K562 (cell line): ENCODE measurements around the gene YKT6. TPM values are rescaled to one million over a fixed set of nuclear protein-coding genes. Genes with fewer than 3 reads are reported as not detected.

Experiments
- ATAC-seq: fragments of 200-7000 bp; cut with Tn5 transposase; 3 replicates; pipeline ENCODE4 v1.9.1; 2020; ENCODE audit warnings: moderate library complexity
- BruUV-seq: library from RNA; stranded (reverse); fragments of 400-500 nt; replicated peaks from 2 replicates; lab custom pipeline; 2021; lab: Mats Ljungman, UMichigan
- CTCF ChIA-PET: fragments of 300-600 bp; formaldehyde crosslinking; extraction: SDS; loops from one replicate; lab custom pipeline; 2021; ENCODE audit warnings: low intra/inter-chr PET ratio; lab: Yijun Ruan, JAX
- POLR2A ChIA-PET: fragments of 300-600, 350-650 bp; sonication (Branson Sonifier 250); formaldehyde crosslinking; extraction: SDS; loops from one replicate; lab custom pipeline; 2021; ENCODE audit warnings: antibody characterized with exemption, inconsistent platforms; lab: Yijun Ruan, JAX
- DNase-seq, 4 experiments: peaks; one replicate each; pipeline versions ENCODE4 v3.0.0 to v3.0.0-alpha.2; 2011 to 2018; ENCODE audit warnings: low spot score in 3 of 4, mixed read lengths in 3 of 4; ENCODE audit errors: extremely low read depth in 1 of 4
- FAIRE-seq: peaks from 2 replicates; lab custom pipeline; 2011; peaks lifted over from hg19 to GRCh38; lab: Jason Lieb, UNC
- H2AFZ ChIP-seq: 2 replicates; pipeline ENCODE4 v1.6.0; 2011; ENCODE audit warnings: low read depth, low read length, control low read depth, inconsistent platforms
- H3K27ac ChIP-seq: fragments of 200-600 bp; 3 replicates; pipeline ENCODE4 v1.8.0; 2011; ENCODE audit warnings: low read depth, mild to moderate bottlenecking, control low read depth, inconsistent platforms, low read length, moderate library complexity, mixed read lengths; ENCODE audit errors: extremely low read depth
- H3K27me3 ChIP-seq, 2 experiments: fragments of 300-600 bp in 1 of 2; 2 replicates in 1 of 2; 3 replicates in 1 of 2; pipeline versions ENCODE4 v1.6.0 to v1.8.0; 2011; ENCODE audit warnings: inconsistent platforms in 2 of 2, low read length in 2 of 2, mild to moderate bottlenecking in 1 of 2, mixed read lengths in 1 of 2, moderate library complexity in 1 of 2; ENCODE audit not compliant: control insufficient read depth in 2 of 2, insufficient read depth in 2 of 2
- H3K36me3 ChIP-seq: fragments of 300-600 bp; 3 replicates; pipeline ENCODE4 v1.8.0; 2011; ENCODE audit warnings: mild to moderate bottlenecking, low read length, inconsistent platforms; ENCODE audit not compliant: control insufficient read depth, insufficient read depth
- H3K4me1 ChIP-seq, 2 experiments: fragments of 200-600 bp in 1 of 2; replicated peaks in 1 of 2; 2 replicates in 1 of 2; 3 replicates in 1 of 2; pipeline versions ENCODE4 v1.5.1 to v1.8.0; 2011; ENCODE audit warnings: inconsistent platforms in 2 of 2, low read length in 2 of 2, mild to moderate bottlenecking in 1 of 2, mixed read lengths in 1 of 2, moderate library complexity in 1 of 2; ENCODE audit not compliant: control insufficient read depth in 2 of 2, insufficient read depth in 2 of 2
- H3K4me2 ChIP-seq: 2 replicates; pipeline ENCODE4 v1.6.1; 2011; ENCODE audit warnings: low read length, control low read depth, inconsistent platforms, mixed read lengths; ENCODE audit not compliant: insufficient read depth
- H3K4me3 ChIP-seq: fragments of 200-600 bp; sonication (generic), shearing (Covaris generic); 2 replicates; pipeline ENCODE4 v1.5.1; 2016; ENCODE audit warnings: control low read depth, inconsistent platforms
- H3K79me2 ChIP-seq: fragments of 200-600 bp; 3 replicates; pipeline ENCODE4 v1.8.0; 2011; ENCODE audit warnings: low read length, inconsistent platforms; ENCODE audit not compliant: control insufficient read depth, insufficient read depth
- H3K9ac ChIP-seq, 2 experiments: 2 replicates each; pipeline versions ENCODE4 v1.6.0 to v1.6.1; 2011; ENCODE audit warnings: low read depth in 2 of 2, low read length in 2 of 2, control low read depth in 1 of 2, inconsistent platforms in 1 of 2, mild to moderate bottlenecking in 1 of 2, mixed read lengths in 1 of 2; ENCODE audit not compliant: insufficient read depth in 1 of 2
- H3K9me1 ChIP-seq: one replicate; pipeline ENCODE4 v1.6.0; 2011; ENCODE audit warnings: inconsistent platforms, mild to moderate bottlenecking, low read length, moderate library complexity; ENCODE audit not compliant: control insufficient read depth, insufficient read depth
- H3K9me3 ChIP-seq: replicated peaks from 2 replicates; pipeline ENCODE4 v1.5.1; 2011; ENCODE audit warnings: low read depth, low read length, inconsistent platforms; ENCODE audit not compliant: control insufficient read depth, insufficient read depth
- H4K20me1 ChIP-seq: replicated peaks from 2 replicates; pipeline ENCODE4 v1.6.1; 2011; ENCODE audit warnings: low read length, inconsistent platforms, mixed read lengths; ENCODE audit not compliant: control insufficient read depth, insufficient read depth
- NONO ChIP-seq, 2 experiments: fragments of 200-400 bp in 1 of 2; fragments of 450-650 bp in 1 of 2; formaldehyde crosslinking in 1 of 2; IDR thresholded peaks; 2 replicates each; pipeline ENCODE4 v1.6.1; 2017; ENCODE audit warnings: low read depth in 2 of 2, mild to moderate bottlenecking in 2 of 2, moderate library complexity in 2 of 2, low read length in 1 of 2
- YY1 ChIP-seq, 3 experiments: IDR thresholded peaks; 2 replicates each; pipeline ENCODE4 v1.6.1; 2011; ENCODE audit warnings: low read length in 2 of 3, mild to moderate bottlenecking in 2 of 3, moderate library complexity in 2 of 3, borderline replicate concordance in 1 of 3, control low read depth in 1 of 3, low read depth in 1 of 3; ENCODE audit not compliant: insufficient read depth in 3 of 3, insufficient replicate concordance in 2 of 3, control insufficient read depth in 1 of 3, insufficient read length in 1 of 3; ENCODE audit errors: extremely low read depth in 1 of 3
- WGBS: fragments of 100-300 bp; shearing (Covaris generic); methylation state at CpG from one replicate; pipeline ENCODE4 v1.1.6; 2016; ENCODE audit warnings: low coverage, mixed read lengths; ENCODE audit not compliant: insufficient coverage; ENCODE audit errors: missing lambda C conversion rate; 5-methylcytosine and 5-hydroxymethylcytosine counted together
- in situ Hi-C: fragments of 300-500 bp; cut with MboI; formaldehyde crosslinking; loops from 4 replicates; pipeline ENCODE4 v1.15.0; 2018; ENCODE audit warnings: inconsistent platforms, mixed read lengths
- intact Hi-C: fragments of 100-400 bp; cut with micrococcal nuclease; formaldehyde crosslinking; loops from 2 replicates; pipeline ENCODE4 v1.14.2; 2022
- polyA plus RNA-seq, 8 experiments: library from polyadenylated mRNA; depleted of rRNA in 4 of 8; stranded (reverse) in 5 of 8; unstranded in 3 of 8; fragments of >200 nt; fragmentation: Nextera tagmentation in 2 of 8; fragmentation: Illumina TruSeq in 1 of 8; extraction: Ambion mirVana in 2 of 8; extraction: Trizol in 1 of 8; gene quantifications; 2 replicates each; pipeline versions ENCODE4 v1.2.1 to v1.2.3, GENCODE V29; 2011 to 2014; ENCODE audit warnings: inconsistent platforms in 1 of 8, missing spikeins in 1 of 8
- total RNA-seq, 7 experiments: library from RNA; depleted of rRNA in 6 of 7; stranded (reverse); fragments of >200 nt in 6 of 7; fragmentation: Illumina TruSeq in 2 of 7; extraction: Trizol in 2 of 7; gene quantifications; 2 replicates each; pipeline versions ENCODE4 v1.2.1 to v1.2.3, GENCODE V29; 2011 to 2021; ENCODE audit warnings: low replicate concordance in 1 of 7
- TF ChIP-seq, protein P1 (sequence below), 2 experiments: IDR thresholded peaks in 1 of 2; conservative IDR thresholded peaks in 1 of 2; 2 replicates each; pipeline ENCODE4 v1.6.1; 2016; ENCODE audit warnings: low read depth in 2 of 2, mild to moderate bottlenecking in 1 of 2, missing compliant biosample characterization in 1 of 2, missing genetic modification characterization in 1 of 2, moderate library complexity in 1 of 2

YKT6 gene
- total and polyA plus RNA-seq, 9 of the 15 experiments (the other 6 are each of a cell fraction or from before 2014, with no cell fraction given), result 1.6 to 90.6 (median 75.1) TPM

DNA sequence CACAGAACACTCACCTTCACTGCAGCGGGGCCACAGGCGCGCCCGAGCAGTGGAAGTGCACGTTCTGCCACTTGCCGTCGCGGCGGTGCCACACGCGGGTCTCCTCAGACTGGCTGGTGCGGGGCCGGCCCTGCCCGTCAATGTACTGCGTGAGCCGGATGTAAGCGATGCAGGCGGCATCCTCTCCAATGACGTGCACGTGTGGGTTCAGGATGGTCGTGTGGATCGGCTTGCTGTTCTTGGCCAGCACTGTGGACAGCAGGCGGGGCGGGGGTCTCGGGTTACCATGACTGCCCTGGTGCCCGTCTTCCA lies 19.2 kb downstream of the YKT6 start:
- Histone ChIP-seq H3K9me1 (no peaks in the 10 kb centered on the region), H3K79me2 (no peaks in the 10 kb centered on the region), H2AFZ (no peak overlapping the region), H3K4me3 (no peak overlapping the region), H4K20me1 (no peaks in the 10 kb centered on the region), H3K4me1 (peaks cover 0 to 58% of the 10 kb centered on the region in 2 experiments; a peak in 4 of 5 replicates), H3K27me3 (peaks cover 0 to 15% of the 10 kb centered on the region in 2 experiments; a peak in 3 of 5 replicates), H3K9me3 (no peaks in the 10 kb centered on the region), H3K4me2 (no peak overlapping the region), H3K36me3 (no peaks in the 10 kb centered on the region), H3K9ac (no peak overlapping the region), H3K27ac (no peak overlapping the region)
- intact Hi-C loops, result no loop called here
- BruUV-seq, result no TSS peak
- in situ Hi-C loops, result no loop called here
- ATAC-seq (no peak), DNase-seq (no peak), FAIRE-seq (no peak)
- WGBS, result 84% methylated on average over 25 of the region's 26 CpGs
- TF ChIP-seq, protein P1, sequence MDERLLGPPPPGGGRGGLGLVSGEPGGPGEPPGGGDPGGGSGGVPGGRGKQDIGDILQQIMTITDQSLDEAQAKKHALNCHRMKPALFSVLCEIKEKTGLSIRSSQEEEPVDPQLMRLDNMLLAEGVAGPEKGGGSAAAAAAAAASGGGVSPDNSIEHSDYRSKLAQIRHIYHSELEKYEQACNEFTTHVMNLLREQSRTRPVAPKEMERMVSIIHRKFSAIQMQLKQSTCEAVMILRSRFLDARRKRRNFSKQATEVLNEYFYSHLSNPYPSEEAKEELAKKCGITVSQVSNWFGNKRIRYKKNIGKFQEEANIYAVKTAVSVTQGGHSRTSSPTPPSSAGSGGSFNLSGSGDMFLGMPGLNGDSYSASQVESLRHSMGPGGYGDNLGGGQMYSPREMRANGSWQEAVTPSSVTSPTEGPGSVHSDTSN (CRISPR knock-in tag; IDR thresholded peaks at IDR 0.05; ENCODE audit: low read depth), result no peak
- TF ChIP-seq, protein P1 (tag; conservative IDR thresholded peaks at IDR 0.05; ENCODE audit: low read depth), result no peak
- no peak for TF ChIP-seq YY1 (IDR thresholded peaks at IDR 0.05; ENCODE audit: borderline replicate concordance in 1 of 3, control insufficient read depth in 1 of 3, extremely low read depth in 1 of 3, insufficient read depth in 3 of 3, insufficient read length in 1 of 3, insufficient replicate concordance in 2 of 3, low read depth in 1 of 3, low read length in 2 of 3)
- no peak for TF ChIP-seq NONO (IDR thresholded peaks at IDR 0.05; ENCODE audit: low read depth in 2 of 2, low read length in 1 of 2)
- ChIA-PET CTCF (no interaction called here), POLR2A (no interaction called here)
